ENCODE data around the gene PCDHGA3.

Gene PCDHGA3

DNA sequence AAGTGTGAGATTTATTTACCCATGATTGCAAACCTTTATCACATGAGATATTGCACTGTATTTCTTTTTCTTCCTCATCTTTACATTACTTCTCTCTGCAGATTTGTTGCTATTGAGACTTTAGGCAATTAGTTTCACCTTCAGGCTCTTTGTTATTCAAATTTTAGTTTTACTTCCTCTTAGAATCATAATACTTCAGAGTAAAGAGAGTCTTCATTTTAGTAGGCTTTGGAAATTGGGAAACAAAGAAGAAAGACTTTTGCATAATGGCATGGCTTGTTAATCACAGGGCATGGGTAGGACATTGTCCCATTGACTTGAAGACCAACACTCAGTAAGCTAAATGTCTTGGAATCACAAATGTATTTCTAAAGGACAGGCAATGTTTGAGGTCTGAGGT, 19.1 kb downstream of the PCDHGA3 start:
- no peak overlapping the region for H3K4me3 ChIP-seq (ENCODE audit: low read depth, low read length)
- TF ChIP-seq, protein P1, sequence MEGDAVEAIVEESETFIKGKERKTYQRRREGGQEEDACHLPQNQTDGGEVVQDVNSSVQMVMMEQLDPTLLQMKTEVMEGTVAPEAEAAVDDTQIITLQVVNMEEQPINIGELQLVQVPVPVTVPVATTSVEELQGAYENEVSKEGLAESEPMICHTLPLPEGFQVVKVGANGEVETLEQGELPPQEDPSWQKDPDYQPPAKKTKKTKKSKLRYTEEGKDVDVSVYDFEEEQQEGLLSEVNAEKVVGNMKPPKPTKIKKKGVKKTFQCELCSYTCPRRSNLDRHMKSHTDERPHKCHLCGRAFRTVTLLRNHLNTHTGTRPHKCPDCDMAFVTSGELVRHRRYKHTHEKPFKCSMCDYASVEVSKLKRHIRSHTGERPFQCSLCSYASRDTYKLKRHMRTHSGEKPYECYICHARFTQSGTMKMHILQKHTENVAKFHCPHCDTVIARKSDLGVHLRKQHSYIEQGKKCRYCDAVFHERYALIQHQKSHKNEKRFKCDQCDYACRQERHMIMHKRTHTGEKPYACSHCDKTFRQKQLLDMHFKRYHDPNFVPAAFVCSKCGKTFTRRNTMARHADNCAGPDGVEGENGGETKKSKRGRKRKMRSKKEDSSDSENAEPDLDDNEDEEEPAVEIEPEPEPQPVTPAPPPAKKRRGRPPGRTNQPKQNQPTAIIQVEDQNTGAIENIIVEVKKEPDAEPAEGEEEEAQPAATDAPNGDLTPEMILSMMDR (conservative IDR thresholded peaks at IDR 0.05; ENCODE audit: low read depth, low read length): no peak
- no peak for DNase-seq (ENCODE audit: low read depth)

DNA sequence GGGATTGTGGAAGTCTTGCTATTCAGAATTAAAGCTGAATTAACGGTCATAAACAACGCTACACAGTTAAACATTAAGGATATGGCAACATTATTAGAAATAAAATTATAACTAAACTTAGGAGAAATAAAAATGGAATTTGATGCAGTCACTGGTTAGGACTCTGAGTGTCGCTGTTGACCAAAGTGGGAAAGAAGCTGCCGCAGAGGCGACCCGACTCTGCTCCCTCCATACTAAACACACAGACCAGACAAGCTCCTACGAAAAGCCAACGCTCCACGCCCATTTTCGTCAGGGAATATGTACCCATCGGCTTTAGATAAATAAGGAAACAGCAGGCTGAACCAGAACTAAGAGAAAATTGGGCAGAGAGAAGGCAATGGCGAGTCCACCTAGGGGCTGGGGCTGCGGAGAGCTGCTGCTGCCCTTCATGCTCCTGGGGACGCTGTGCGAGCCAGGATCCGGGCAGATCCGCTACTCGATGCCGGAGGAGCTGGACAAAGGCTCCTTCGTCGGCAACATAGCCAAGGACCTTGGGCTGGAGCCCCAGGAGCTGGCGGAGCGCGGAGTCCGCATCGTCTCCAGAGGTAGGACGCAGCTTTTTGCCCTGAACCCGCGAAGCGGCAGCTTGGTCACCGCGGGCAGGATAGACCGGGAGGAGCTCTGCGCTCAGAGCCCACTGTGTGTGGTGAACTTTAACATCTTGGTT, 20.5 kb downstream of the PCDHGA3 start, which contains the start of gene PCDHGA5:
TSS of gene PCDHGA5 (plus strand) at position 211 of the 709 bp plus-strand sequence. CDS start at position 380, 169 bp downstream.
- no peak within 1 kb of the TSS for H3K4me3 ChIP-seq (ENCODE audit: low read depth, low read length)
- no peak for DNase-seq (ENCODE audit: low read depth)
- TF ChIP-seq, protein P1 (conservative IDR thresholded peaks at IDR 0.05; ENCODE audit: low read depth, low read length): peak; percentile 4

DNA sequence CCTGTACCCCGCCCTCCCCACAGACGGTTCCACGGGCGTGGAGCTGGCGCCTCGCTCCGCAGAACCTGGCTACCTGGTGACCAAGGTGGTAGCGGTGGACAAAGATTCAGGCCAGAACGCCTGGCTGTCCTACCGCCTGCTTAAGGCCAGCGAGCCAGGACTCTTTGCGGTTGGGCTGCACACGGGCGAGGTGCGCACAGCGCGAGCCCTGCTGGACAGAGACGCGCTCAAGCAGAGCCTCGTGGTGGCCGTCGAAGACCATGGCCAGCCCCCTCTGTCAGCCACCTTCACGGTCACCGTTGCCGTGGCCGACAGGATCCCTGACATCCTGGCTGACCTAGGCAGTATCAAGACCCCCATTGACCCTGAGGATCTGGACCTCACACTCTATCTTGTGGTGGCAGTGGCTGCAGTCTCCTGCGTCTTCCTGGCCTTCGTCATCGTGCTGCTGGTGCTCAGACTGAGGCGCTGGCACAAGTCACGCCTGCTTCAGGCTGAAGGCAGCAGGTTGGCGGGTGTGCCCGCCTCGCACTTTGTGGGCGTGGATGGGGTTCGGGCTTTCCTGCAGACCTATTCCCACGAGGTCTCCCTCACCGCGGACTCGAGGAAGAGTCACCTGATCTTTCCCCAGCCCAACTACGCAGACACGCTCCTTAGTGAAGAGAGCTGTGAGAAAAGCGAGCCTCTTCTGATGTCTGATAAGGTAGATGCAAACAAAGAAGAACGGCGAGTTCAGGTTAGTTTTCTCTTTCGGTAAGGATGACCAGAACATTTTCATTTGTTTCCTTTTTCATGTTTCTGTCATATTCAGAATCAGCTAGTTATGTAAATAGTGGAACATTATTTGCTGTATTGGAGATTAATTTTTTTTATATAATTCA, 22.6 kb downstream of the PCDHGA3 start:
- no peak overlapping the region for H3K4me3 ChIP-seq (ENCODE audit: low read depth, low read length)
- TF ChIP-seq, protein P1 (conservative IDR thresholded peaks at IDR 0.05; ENCODE audit: low read depth, low read length): no peak
- no peak for DNase-seq (ENCODE audit: low read depth)

DNA sequence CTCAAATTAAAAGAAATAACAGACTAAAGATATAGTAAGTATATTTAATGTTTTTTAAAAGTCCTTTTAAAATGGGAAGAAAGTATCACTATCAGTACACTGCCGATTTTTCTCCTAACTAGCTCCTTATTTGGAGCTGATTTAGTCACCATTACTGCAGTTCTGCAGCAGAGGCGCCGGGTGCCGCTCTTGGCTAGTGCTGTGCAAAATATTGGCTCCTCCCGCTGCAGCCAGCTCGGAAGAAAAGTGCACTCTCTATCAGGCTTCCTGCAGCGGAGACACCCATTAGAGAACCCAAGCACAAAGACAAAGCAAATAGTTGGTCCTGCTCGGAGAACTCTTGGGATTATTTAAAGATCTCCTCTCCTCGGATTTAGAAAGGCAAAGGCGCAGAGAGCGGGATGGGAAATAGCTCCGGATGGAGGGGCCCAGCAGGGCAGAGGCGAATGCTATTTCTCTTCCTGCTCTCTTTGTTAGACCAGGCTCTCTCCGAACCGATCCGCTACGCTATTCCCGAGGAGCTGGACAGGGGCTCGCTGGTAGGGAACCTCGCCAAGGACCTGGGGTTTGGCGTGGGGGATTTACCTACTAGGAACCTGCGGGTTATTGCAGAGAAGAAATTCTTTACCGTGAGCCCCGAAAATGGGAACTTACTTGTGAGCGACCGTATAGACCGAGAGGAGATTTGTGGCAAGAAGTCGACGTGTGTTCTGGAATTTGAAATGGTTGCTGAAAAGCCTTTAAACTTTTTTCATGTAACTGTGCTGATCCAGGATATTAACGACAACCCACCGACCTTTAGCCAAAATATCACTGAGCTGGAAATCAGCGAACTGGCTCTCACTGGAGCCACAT, 26.6 kb downstream of the PCDHGA3 start, which contains the start of gene PCDHGB3:
TSS of gene PCDHGB3 (plus strand) at position 249 of the 855 bp plus-strand sequence. CDS start at position 402, 153 bp downstream.
- peak within 1 kb of the TSS; percentile 37 for H3K4me3 ChIP-seq (ENCODE audit: low read depth, low read length)
- TF ChIP-seq, protein P1 (conservative IDR thresholded peaks at IDR 0.05; ENCODE audit: low read depth, low read length): peak; percentile 59
- DNase-seq (ENCODE audit: low read depth): peak; percentile 64

DNA sequence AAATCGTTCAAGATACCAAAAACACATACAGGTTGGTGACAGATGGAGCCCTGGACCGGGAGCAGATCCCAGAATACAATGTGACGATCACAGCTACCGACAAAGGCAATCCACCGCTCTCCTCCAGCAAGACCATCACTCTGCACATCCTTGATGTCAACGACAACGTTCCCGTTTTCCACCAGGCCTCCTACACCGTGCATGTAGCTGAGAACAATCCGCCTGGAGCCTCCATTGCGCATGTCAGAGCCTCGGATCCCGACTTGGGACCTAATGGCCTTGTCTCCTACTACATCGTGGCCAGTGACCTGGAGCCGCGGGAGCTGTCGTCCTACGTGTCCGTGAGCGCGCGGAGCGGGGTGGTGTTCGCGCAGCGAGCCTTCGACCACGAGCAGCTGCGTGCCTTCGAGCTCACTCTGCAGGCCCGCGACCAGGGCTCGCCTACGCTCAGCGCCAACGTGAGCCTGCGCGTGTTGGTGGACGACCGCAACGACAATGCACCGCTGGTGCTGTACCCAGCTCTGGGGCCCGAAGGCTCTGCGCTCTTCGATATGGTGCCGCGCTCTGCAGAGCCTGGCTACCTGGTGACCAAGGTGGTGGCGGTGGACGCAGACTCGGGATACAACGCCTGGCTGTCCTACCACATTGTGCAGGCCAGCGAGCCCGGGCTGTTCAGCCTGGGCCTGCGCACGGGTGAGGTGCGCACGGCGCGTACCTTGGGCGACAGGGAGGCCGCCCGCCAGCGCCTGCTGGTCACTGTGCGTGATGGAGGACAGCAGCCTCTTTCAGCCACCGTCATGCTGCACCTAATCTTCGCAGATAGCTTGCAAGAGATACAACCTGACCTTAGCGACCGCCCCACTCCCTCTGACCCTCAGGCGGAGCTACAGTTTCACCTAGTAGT, 28.2 kb downstream of the PCDHGA3 start:
- no peak for DNase-seq (ENCODE audit: low read depth)
- no peak overlapping the region for H3K4me3 ChIP-seq (ENCODE audit: low read depth, low read length)
- TF ChIP-seq, protein P1 (conservative IDR thresholded peaks at IDR 0.05; ENCODE audit: low read depth, low read length): no peak
